CD14-positive monocyte (primary cell): ENCODE measurements around the gene C17orf78. TPM values are rescaled to one million over a fixed set of nuclear protein-coding genes. Genes with fewer than 3 reads are reported as not detected.

Source experiments
- DNase-seq, 3 donors: peaks; one replicate each; pipeline ENCODE4 v3.0.0-alpha.2; 2011 to 2022
- H2AFZ ChIP-seq: 2 replicates; pipeline ENCODE4 v1.6.0; 2012; ENCODE audit warnings: mild to moderate bottlenecking, low read depth, low read length, inconsistent platforms; ENCODE audit not compliant: insufficient read depth, poor library complexity, severe bottlenecking
- H3K27ac ChIP-seq, 2 donors: 1 replicate in 1 of 2; 2 replicates in 1 of 2; pipeline ENCODE4 v1.5.1; 2012 to 2013; ENCODE audit warnings: low read length in 2 of 2, control low read depth in 1 of 2, inconsistent platforms in 1 of 2, low read depth in 1 of 2, mild to moderate bottlenecking in 1 of 2
- H3K27me3 ChIP-seq, 2 donors: one replicate each; pipeline versions ENCODE4 v1.6.0 to v1.6.1; 2011 to 2013; ENCODE audit warnings: low read length in 2 of 2; ENCODE audit not compliant: control insufficient read depth in 2 of 2, insufficient read depth in 2 of 2
- H3K36me3 ChIP-seq, 2 donors: replicated peaks in 1 of 2; 1 replicate in 1 of 2; 2 replicates in 1 of 2; pipeline versions ENCODE4 v1.5.1 to v1.6.1; 2012 to 2013; ENCODE audit warnings: low read length in 2 of 2, control low read depth in 1 of 2, inconsistent platforms in 1 of 2, mild to moderate bottlenecking in 1 of 2; ENCODE audit not compliant: insufficient read depth in 2 of 2, control insufficient read depth in 1 of 2
- H3K4me1 ChIP-seq, 2 donors: 1 replicate in 1 of 2; 2 replicates in 1 of 2; pipeline versions ENCODE4 v1.5.1 to v1.6.1; 2012 to 2013; ENCODE audit warnings: low read length in 2 of 2, control low read depth in 1 of 2, inconsistent platforms in 1 of 2, mild to moderate bottlenecking in 1 of 2, moderate library complexity in 1 of 2; ENCODE audit not compliant: insufficient read depth in 2 of 2, control insufficient read depth in 1 of 2
- H3K4me2 ChIP-seq: replicated peaks from 2 replicates; pipeline ENCODE3; 2012; ENCODE audit warnings: low read length, moderate library complexity, mild to moderate bottlenecking; ENCODE audit not compliant: poor library complexity, severe bottlenecking; ENCODE audit errors: extremely low read depth
- H3K4me3 ChIP-seq, 3 experiments: fragments of 200-600 bp in 1 of 3; sonication (generic) in 1 of 3; replicated peaks in 1 of 3; 1 replicate in 2 of 3; 2 replicates in 1 of 3; pipeline ENCODE4 v1.5.1; 2011 to 2013; ENCODE audit warnings: low read length in 3 of 3, mild to moderate bottlenecking in 3 of 3, control low read depth in 2 of 3, low read depth in 2 of 3, inconsistent platforms in 1 of 3, moderate library complexity in 1 of 3
- H3K79me2 ChIP-seq: 2 replicates; pipeline ENCODE4 v1.6.0; 2012; ENCODE audit warnings: mild to moderate bottlenecking, control low read depth, inconsistent platforms, low read length, moderate library complexity; ENCODE audit not compliant: insufficient read depth
- H3K9ac ChIP-seq: 2 replicates; pipeline ENCODE4 v1.6.0; 2017; ENCODE audit warnings: low read length, mild to moderate bottlenecking; ENCODE audit not compliant: insufficient read depth, poor library complexity, severe bottlenecking
- H3K9me3 ChIP-seq, 2 donors: replicated peaks in 1 of 2; 1 replicate in 1 of 2; 2 replicates in 1 of 2; pipeline versions ENCODE4 v1.5.1 to v1.6.1; 2012 to 2013; ENCODE audit warnings: low read length in 2 of 2, control low read depth in 1 of 2; ENCODE audit not compliant: control insufficient read depth in 1 of 2, insufficient read depth in 1 of 2
- H4K20me1 ChIP-seq: 2 replicates; pipeline ENCODE4 v1.6.0; 2012; ENCODE audit warnings: mild to moderate bottlenecking, low read length, control low read depth, moderate library complexity; ENCODE audit not compliant: insufficient read depth
- H3K27ac Mint-ChIP-seq, 7 donors: one replicate each; pipeline ENCODE4 v1.8.0; 2020; ENCODE audit warnings: mild to moderate bottlenecking in 7 of 7, mixed read lengths in 7 of 7, moderate library complexity in 6 of 7, inconsistent platforms in 2 of 7
- H3K27me3 Mint-ChIP-seq, 3 donors: one replicate each; pipeline ENCODE4 v1.8.0; 2021 to 2022; ENCODE audit warnings: low read depth in 3 of 3, mild to moderate bottlenecking in 3 of 3, mixed read lengths in 3 of 3, moderate library complexity in 3 of 3, inconsistent platforms in 1 of 3
- H3K36me3 Mint-ChIP-seq, 2 donors: one replicate each; pipeline ENCODE4 v1.8.0; 2020; ENCODE audit warnings: mixed read lengths in 2 of 2, inconsistent platforms in 1 of 2, mild to moderate bottlenecking in 1 of 2
- H3K4me1 Mint-ChIP-seq: one replicate; pipeline ENCODE4 v1.8.0; 2020; ENCODE audit warnings: mild to moderate bottlenecking, mixed read lengths
- H3K4me3 Mint-ChIP-seq, 2 donors: one replicate each; pipeline ENCODE4 v1.8.0; 2020; ENCODE audit warnings: mild to moderate bottlenecking in 2 of 2, mixed read lengths in 2 of 2, moderate library complexity in 1 of 2
- H3K9me3 Mint-ChIP-seq, 7 donors: one replicate each; pipeline ENCODE4 v1.8.0; 2020 to 2022; ENCODE audit warnings: mixed read lengths in 7 of 7, mild to moderate bottlenecking in 6 of 7, moderate library complexity in 6 of 7, inconsistent platforms in 2 of 7
- whole genome bisulfite sequencing: methylation state at CpG from one replicate; pipeline ENCODE4 v1.1.5; 2013; ENCODE audit warnings: missing lambda C conversion rate; ENCODE audit not compliant: insufficient coverage; 5-methylcytosine and 5-hydroxymethylcytosine counted together
- intact Hi-C, 2 donors: fragments of 100-400 bp; cut with micrococcal nuclease; formaldehyde crosslinking; loops; one replicate each; pipeline versions ENCODE4 v1.15.0 to v1.15.1; 2023
- polyA plus RNA-seq, 3 donors: library from polyadenylated mRNA; depleted of rRNA in 1 of 3; unstranded in 2 of 3; stranded (reverse) in 1 of 3; fragments of 300-500 nt in 2 of 3; fragments of >200 nt in 1 of 3; fragmentation: Illumina TruSeq in 2 of 3; gene quantifications; 1 replicate in 2 of 3; 2 replicates in 1 of 3; pipeline ENCODE4 v1.2.3, GENCODE V29; 2012 to 2021
- TF ChIP-seq, protein P1 (sequence below): fragments of 200-600 bp; IDR thresholded peaks from one replicate; pipeline ENCODE4 v1.8.0; 2022; ENCODE audit warnings: antibody characterized with exemption, mild to moderate bottlenecking

The C17orf78 gene
- polyA plus RNA-seq, 3 donors, result not detected

DNA sequence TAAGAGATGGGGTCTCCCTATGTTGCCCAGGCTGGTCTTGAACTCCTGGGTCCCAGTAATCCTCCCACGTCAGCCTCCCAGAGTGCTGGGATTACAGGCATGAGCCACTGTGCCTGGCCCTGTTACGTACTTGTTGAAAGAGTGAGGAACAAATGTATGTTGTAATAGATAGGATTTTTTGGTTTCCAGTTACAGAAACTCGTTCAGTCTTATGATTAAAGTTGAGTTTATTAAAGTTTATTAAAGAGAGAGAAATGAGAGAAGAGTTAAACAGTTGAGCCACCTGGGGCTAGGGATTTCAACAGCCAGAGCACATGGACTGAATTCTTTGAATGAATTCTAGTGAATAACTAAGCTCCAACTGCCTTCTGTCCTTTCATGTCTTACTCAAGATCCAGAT, 34.6 kb downstream of the C17orf78 start:
- H2AFZ ChIP-seq, result no peak overlapping the region
- no peak for DNase-seq
- peaks cover 26% of the 10 kb centered on the region for H3K4me1 Mint-ChIP-seq
- no peak overlapping the region for H3K27ac ChIP-seq
- peaks cover 17 to 24% of the 10 kb centered on the region in 2 donors for H3K4me1 ChIP-seq
- peaks cover 73% of the 10 kb centered on the region for H3K79me2 ChIP-seq
- H3K27ac Mint-ChIP-seq, result peak overlapping the region in 1 of 7 donors; percentile 69
- no peak overlapping the region for H3K4me2 ChIP-seq
- no peaks in the 10 kb centered on the region for H4K20me1 ChIP-seq
- H3K36me3 ChIP-seq, result peaks cover 22 to 50% of the 10 kb centered on the region in 2 donors
- peaks cover 0 to 1% (median 0%) of the 10 kb centered on the region in 7 donors for H3K9me3 Mint-ChIP-seq
- H3K27me3 ChIP-seq, result no peaks in the 10 kb centered on the region
- no peaks in the 10 kb centered on the region for H3K27me3 Mint-ChIP-seq
- 53% methylated on average over 2 of the region's 3 CpGs for WGBS
- TF ChIP-seq, protein P1, sequence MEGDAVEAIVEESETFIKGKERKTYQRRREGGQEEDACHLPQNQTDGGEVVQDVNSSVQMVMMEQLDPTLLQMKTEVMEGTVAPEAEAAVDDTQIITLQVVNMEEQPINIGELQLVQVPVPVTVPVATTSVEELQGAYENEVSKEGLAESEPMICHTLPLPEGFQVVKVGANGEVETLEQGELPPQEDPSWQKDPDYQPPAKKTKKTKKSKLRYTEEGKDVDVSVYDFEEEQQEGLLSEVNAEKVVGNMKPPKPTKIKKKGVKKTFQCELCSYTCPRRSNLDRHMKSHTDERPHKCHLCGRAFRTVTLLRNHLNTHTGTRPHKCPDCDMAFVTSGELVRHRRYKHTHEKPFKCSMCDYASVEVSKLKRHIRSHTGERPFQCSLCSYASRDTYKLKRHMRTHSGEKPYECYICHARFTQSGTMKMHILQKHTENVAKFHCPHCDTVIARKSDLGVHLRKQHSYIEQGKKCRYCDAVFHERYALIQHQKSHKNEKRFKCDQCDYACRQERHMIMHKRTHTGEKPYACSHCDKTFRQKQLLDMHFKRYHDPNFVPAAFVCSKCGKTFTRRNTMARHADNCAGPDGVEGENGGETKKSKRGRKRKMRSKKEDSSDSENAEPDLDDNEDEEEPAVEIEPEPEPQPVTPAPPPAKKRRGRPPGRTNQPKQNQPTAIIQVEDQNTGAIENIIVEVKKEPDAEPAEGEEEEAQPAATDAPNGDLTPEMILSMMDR, result no peak
- H3K9ac ChIP-seq, result no peak overlapping the region
- intact Hi-C loops, result no loop called here
- H3K9me3 ChIP-seq, result no peaks in the 10 kb centered on the region
- H3K36me3 Mint-ChIP-seq, result peaks cover 33 to 44% of the 10 kb centered on the region in 2 donors
- no peak overlapping the region for H3K4me3 ChIP-seq
- no peak overlapping the region for H3K4me3 Mint-ChIP-seq

DNA sequence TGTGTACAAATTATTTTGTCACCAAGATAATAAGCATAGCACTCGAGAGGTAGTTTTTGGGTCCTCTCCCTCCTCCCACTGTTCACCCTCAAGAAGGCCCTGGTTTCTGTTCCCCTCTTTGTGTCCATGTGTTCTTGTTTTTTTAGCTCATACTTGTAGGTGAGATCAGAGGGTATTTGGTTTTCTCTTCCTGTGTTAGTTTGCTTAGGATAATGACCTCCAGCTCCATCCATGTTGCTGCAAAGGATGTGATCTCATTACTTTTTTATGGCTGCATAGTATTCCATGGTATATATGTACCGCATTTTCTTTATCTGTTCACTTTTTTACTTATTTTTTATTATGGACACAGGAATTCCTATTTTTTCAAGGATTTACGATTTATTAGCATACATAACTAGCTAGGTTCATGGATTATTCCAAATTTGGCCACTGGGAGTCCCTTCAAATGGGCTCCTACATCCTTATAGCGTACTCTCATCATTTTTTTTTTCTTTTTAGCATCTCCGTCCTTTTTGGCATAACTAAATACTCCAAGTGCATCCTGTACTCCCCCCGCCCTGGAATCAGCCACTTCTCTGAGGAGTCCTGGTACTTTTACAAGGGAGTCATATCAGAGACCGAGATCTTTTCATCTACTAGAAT, 38.2 kb downstream of the C17orf78 start:
- Histone ChIP-seq H3K27ac (no peak overlapping the region), H3K9ac (no peak overlapping the region), H2AFZ (no peak overlapping the region), H3K4me2 (no peak overlapping the region), H3K79me2 (peaks cover 68% of the 10 kb centered on the region), H4K20me1 (no peaks in the 10 kb centered on the region), H3K36me3 (peaks cover 37 to 86% of the 10 kb centered on the region in 2 donors), H3K4me3 (no peak overlapping the region), H3K27me3 (no peaks in the 10 kb centered on the region), H3K9me3 (no peaks in the 10 kb centered on the region), H3K4me1 (no peaks in the 10 kb centered on the region)
- no peak for DNase-seq
- Mint-ChIP-seq H3K9me3 (peaks cover 0 to 1% (median 0%) of the 10 kb centered on the region in 7 donors), H3K36me3 (peaks cover 47 to 72% of the 10 kb centered on the region in 2 donors), H3K27ac (peak overlapping the region in 2 of 7 donors; percentile 28 to 55), H3K4me1 (peaks cover 6% of the 10 kb centered on the region), H3K4me3 (no peak overlapping the region), H3K27me3 (no peaks in the 10 kb centered on the region)
- WGBS, result 100% methylated on average over 3 of the region's 7 CpGs
- TF ChIP-seq, protein P1, result no peak
- intact Hi-C loops, result no loop called here
